ENCODE data around the gene NKD1.

NKD1 gene

GRCh38 chr16:50683689-50684374 is 135.6 kb downstream of the NKD1 start:
- Histone ChIP-seq H3K27me3 (ENCODE audit: insufficient read depth, low read depth, severe bottlenecking) (no peaks in the 10 kb centered on the region), H3K36me3 (no peaks in the 10 kb centered on the region), H3K4me3 (ENCODE audit: low read depth, low read length) (no peak overlapping the region), H3K27ac (no peak overlapping the region), H3K9me3 (ENCODE audit: severe bottlenecking) (no peaks in the 10 kb centered on the region)
- no peak for DNase-seq
- 0 out of 2 replicates have a peak, but pooled peaks have one; percentile 7 for TF ChIP-seq CTCF (IDR thresholded peaks at IDR 0.05; ENCODE audit: low read depth, low read length)

DNA sequence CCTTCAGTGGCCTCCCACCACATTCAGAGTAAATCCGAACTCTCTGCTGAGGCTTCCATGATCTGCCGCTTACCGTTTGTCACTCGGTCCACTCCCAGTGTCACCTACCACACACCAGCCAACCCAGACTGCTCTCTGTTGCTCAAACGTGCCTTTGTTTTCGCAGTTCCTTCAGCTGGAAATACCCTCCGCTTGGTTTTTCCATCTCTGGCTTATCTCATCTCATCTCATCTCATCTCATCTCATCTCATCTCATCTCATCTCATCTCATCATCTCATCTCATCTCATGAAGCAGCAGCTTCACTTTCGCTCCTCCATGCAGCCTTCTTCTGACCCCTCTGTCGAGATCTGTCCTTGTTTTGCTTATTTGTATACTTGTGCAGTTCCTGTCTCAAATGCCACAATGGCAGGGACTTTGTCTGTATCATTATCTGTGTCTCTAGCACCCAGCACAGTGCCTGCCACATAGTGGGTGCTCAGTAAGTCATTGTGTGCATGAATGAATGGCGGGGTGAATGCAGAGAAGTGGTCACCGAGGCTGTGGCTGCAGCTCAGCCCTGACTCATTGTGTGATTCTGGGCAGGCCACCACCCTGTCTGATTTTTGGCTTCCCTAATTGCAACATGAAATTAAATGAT is 136.7 kb downstream of the NKD1 start:
- Histone ChIP-seq H3K9me3 (ENCODE audit: severe bottlenecking) (no peaks in the 10 kb centered on the region), H3K27ac (no peak overlapping the region), H3K4me3 (ENCODE audit: low read depth, low read length) (no peak overlapping the region), H3K27me3 (ENCODE audit: insufficient read depth, low read depth, severe bottlenecking) (no peaks in the 10 kb centered on the region), H3K36me3 (no peaks in the 10 kb centered on the region)
- TF ChIP-seq CTCF (IDR thresholded peaks at IDR 0.05; ENCODE audit: low read depth, low read length) = no peak
- no peak for DNase-seq

DNA sequence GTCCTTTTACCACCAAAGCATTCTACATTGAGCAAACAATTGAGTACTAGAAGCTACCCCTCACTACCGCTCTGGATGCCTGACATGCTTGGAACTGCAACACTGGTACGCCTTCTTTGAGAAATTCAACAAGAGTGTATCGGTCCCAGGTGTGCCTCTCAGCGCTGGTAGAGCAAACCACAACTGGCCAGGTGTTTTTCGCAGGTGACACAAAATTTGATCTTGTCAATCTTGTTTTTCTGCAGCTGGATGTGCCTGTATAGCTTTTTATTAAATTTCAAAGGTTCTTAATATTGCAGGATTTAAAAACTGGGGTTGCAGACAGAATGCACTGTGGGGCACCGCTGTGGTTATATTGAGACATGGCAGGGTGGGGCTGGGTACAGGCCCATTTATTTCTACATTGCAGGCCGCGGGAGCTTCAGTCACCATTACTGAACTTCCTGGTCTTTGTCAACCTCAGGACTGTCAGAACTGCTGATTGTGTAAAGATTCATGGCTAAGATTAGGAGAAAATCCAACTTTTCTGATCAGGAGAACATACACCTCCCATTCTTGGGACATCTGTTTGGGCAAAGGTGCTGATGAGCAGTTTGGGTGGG is 137.4 kb downstream of the NKD1 start:
- no peak overlapping the region for H3K27ac ChIP-seq
- H3K27me3 ChIP-seq (ENCODE audit: insufficient read depth, low read depth, severe bottlenecking) = no peaks in the 10 kb centered on the region
- no peak for TF ChIP-seq CTCF (IDR thresholded peaks at IDR 0.05; ENCODE audit: low read depth, low read length)
- no peak overlapping the region for H3K4me3 ChIP-seq (ENCODE audit: low read depth, low read length)
- no peak for DNase-seq
- H3K36me3 ChIP-seq = no peaks in the 10 kb centered on the region
- H3K9me3 ChIP-seq (ENCODE audit: severe bottlenecking) = no peaks in the 10 kb centered on the region

DNA sequence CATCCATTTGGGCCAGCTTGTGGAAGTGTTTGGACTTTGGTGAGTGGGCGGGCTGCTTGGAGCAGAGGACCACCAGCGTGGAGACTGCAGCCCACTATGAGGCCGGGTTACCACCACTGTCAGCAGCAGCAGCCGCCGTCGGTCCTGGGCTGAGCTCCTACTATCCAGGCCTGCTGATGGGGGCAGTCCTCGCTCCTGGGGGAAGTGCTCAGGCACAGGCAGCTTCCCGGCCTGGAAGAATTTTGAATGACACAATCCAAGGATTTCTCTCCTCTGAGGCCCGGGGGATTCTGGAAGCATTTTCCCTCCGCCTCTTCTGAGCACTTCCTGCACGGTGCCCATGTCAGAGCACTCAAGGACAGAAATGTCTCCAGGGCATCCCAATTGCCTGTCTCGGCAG is 139.9 kb downstream of the NKD1 start:
- H3K27me3 ChIP-seq (ENCODE audit: insufficient read depth, low read depth, severe bottlenecking) = no peaks in the 10 kb centered on the region
- no peak for TF ChIP-seq CTCF (IDR thresholded peaks at IDR 0.05; ENCODE audit: low read depth, low read length)
- H3K27ac ChIP-seq = no peak overlapping the region
- no peaks in the 10 kb centered on the region for H3K9me3 ChIP-seq (ENCODE audit: severe bottlenecking)
- H3K36me3 ChIP-seq = no peaks in the 10 kb centered on the region
- no peak overlapping the region for H3K4me3 ChIP-seq (ENCODE audit: low read depth, low read length)
- DNase-seq = no peak

DNA sequence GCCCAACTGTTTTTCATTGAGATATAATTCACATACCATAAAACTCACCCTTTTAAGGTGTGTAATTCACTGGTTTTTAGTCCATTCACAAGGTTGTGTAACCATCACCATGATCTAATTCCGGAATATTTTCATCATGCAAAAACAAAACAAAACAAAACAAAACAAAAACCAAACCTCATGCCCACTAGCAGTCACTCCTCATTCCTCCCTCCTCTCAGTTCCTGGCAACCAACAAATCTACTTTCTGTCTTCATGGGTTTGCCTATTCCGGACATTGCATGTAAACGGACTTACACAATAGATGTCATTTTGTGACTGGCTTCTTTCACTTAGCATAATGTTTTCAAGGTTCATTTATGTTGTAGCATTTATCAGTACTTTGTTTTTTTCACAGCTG is 140.7 kb downstream of the NKD1 start:
- no peak overlapping the region for H3K4me3 ChIP-seq (ENCODE audit: low read depth, low read length)
- H3K36me3 ChIP-seq = no peaks in the 10 kb centered on the region
- no peaks in the 10 kb centered on the region for H3K27me3 ChIP-seq (ENCODE audit: insufficient read depth, low read depth, severe bottlenecking)
- DNase-seq = no peak
- no peak overlapping the region for H3K27ac ChIP-seq
- no peaks in the 10 kb centered on the region for H3K9me3 ChIP-seq (ENCODE audit: severe bottlenecking)
- TF ChIP-seq CTCF (IDR thresholded peaks at IDR 0.05; ENCODE audit: low read depth, low read length) = no peak

Measured in WERI-Rb-1 (cell line).